ENCODE data around the gene ADAR.
"Not testable (repeated sequence)": the region's sequence is repeated elsewhere in the genome, so short reads cannot be mapped to it uniquely, and the experiment has no call there.

The ADAR gene
- total RNA-seq: 260 to 1,006 (median 312) reads per million in 18 experiments

- DNase-seq: peak; percentile 97
Observed at GRCh38 chr1:154607609-154608396, at the start of gene ADAR. Gene ADAR (minus strand): TSS chr1:154608186. CDS start chr1:154608006, 180 bp downstream.

GRCh38 chr1:154657556-154657955, 49.6 kb upstream of the ADAR start:
- peak; percentile 70 to 74 for DNase-seq

GRCh38 chr1:154652893-154653292, 44.9 kb upstream of the ADAR start:
- DNase-seq: no peak

- DNase-seq: not testable (repeated sequence)
Observed at GRCh38 chr1:154644724-154645123, 36.7 kb upstream of the ADAR start.

GRCh38 chr1:154641534-154641933, 33.5 kb upstream of the ADAR start:
- DNase-seq: no peak

GRCh38 chr1:154639876-154640275, 31.9 kb upstream of the ADAR start:
- DNase-seq: no peak

GRCh38 chr1:154635171-154635570, 27.2 kb upstream of the ADAR start:
- DNase-seq: no peak

- DNase-seq: no peak
Observed at GRCh38 chr1:154629675-154630073, 21.7 kb upstream of the ADAR start.

- DNase-seq: no peak
Observed at GRCh38 chr1:154629061-154629674, 21.2 kb upstream of the ADAR start.

- DNase-seq: no peak
Observed at GRCh38 chr1:154628121-154628405, 20.1 kb upstream of the ADAR start.

GRCh38 chr1:154627257-154628120, 19.5 kb upstream of the ADAR start:
- peak; percentile 90 for DNase-seq

GRCh38 chr1:154626456-154627256, 18.7 kb upstream of the ADAR start:
- DNase-seq: peak; percentile 21 to 34

GRCh38 chr1:154624746-154625643, 17.0 kb upstream of the ADAR start:
- DNase-seq: no peak

- DNase-seq: peak; percentile 83 to 85
Observed at GRCh38 chr1:154623358-154623757, 15.4 kb upstream of the ADAR start.

GRCh38 chr1:154622503-154623039, 14.6 kb upstream of the ADAR start:
- DNase-seq: no peak

GRCh38 chr1:154621875-154622274, 13.9 kb upstream of the ADAR start:
- DNase-seq: no peak

- peak; percentile 21 to 49 for DNase-seq
Observed at GRCh38 chr1:154620751-154621150, 12.8 kb upstream of the ADAR start.

GRCh38 chr1:154619181-154619948, 11.4 kb upstream of the ADAR start:
- no peak for DNase-seq

- DNase-seq: no peak
Observed at GRCh38 chr1:154616659-154617345, 8.8 kb upstream of the ADAR start.

- no peak for DNase-seq
Observed at GRCh38 chr1:154615411-154615810, 7.4 kb upstream of the ADAR start.

Data from inflammatory macrophage (primary cell).